ENCODE measurements around the gene RXRB.

RXRB gene

DNA sequence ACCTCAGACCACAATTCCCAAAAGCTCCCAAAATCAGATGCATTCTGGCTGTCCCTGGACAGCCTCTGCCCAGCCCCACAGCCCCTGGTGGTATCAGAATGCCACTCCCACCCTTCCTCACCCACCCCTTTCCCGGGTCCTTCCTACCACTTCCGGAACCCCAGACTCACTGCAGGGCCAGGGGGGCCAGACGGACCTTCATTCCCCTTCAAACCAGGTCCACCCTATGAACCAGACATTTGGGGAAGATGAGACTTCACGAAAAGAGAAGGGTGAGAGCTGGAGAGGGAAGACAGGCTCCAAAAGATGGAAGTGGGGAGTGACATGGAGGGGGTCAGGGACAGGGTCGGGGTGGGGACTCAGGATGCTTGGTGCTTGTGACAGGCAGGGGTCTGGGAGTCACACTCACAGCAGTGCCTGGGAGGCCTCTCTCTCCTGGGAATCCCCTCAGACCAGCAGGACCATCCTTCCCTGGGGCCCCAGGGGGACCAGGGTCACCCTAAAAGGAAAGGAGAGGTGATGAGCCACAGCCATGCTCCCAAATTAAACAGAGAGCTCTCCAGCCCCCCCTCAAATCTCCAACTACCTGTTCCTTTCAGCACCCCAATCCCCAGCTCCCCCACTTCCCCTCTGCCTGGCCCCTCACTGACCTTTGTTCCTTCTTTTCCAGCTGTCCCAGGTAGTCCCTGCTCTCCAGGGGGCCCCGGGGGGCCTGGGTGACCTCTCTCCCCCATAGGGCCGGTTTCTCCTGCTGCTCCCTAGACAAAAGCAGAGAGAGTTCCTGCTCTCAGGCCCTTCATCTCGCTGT lies 28.4 kb downstream of the RXRB start:
- no peaks in the 10 kb centered on the region for H3K27me3 ChIP-seq
- H3K9ac ChIP-seq: peak overlapping the region in 3 of 11 experiments; percentile 18 to 28 (median 18); a peak in 3 of 22 replicates
- H3K4me3 ChIP-seq: no peak overlapping the region
- no peaks in the 10 kb centered on the region for H3K9me3 ChIP-seq (replicated peaks in 1 of 11)
- H3K36me3 ChIP-seq: no peaks in the 10 kb centered on the region
- H3K27ac ChIP-seq: no peak overlapping the region
- peak overlapping the region in 10 of 11 experiments; percentile 11 to 93 (median 86); a peak in 16 of 22 replicates for H3K4me2 ChIP-seq
- H3K4me1 ChIP-seq: peaks cover 21 to 90% (median 82%) of the 10 kb centered on the region in 10 experiments
- no peak for TF ChIP-seq Cebpa-rat (IDR thresholded peaks at IDR 0.05)
- no peaks in the 10 kb centered on the region for H4K20me1 ChIP-seq

DNA sequence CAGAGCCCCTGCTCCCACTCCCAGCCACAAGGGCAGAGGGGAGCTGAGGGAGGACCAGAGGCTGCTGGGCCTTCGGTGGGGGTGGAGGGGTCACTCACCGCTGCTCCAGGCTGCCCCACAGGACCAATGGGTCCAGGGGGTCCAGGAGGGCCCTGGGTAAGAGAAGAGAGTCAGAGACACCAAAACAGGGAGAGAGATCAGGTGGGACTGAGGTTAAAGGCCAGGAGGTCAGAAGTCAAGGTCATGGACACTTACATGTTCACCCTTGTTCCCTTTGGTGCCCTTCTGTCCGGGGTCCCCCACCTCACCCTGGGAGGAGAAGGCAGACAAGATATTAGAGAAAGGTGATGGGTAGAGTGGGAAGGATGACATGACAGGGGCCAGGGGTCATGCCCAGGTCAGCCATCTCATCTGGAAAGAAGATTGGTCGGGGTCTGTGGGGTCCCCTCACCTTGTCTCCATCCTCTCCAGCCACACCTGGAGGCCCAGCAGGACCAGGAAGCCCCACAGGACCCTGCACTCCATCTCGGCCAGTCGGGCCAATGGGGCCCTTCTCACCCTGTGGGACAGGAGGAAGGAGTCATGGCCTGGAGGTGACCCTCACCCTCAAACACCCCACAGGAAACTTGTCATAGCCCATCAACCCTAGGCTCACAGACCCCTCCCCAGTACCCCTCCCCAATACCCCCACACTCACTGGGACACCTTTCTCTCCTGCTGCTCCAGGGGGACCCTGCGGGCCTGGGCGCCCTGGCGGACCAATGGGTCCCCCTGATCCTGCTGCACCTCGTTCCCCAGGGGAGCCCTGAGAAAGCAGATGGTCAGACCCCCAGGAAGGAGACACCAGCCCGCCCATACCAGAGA lies 29.2 kb downstream of the RXRB start:
- H4K20me1 ChIP-seq: no peaks in the 10 kb centered on the region
- no peaks in the 10 kb centered on the region for H3K36me3 ChIP-seq
- H3K4me3 ChIP-seq: no peak overlapping the region
- H3K9me3 ChIP-seq (replicated peaks in 1 of 11): no peaks in the 10 kb centered on the region
- no peak overlapping the region for H3K27ac ChIP-seq
- H3K4me1 ChIP-seq: peaks cover 21 to 81% (median 75%) of the 10 kb centered on the region in 10 experiments
- H3K27me3 ChIP-seq: no peaks in the 10 kb centered on the region
- H3K9ac ChIP-seq: no peak overlapping the region
- TF ChIP-seq Cebpa-rat (IDR thresholded peaks at IDR 0.05): no peak
- peak overlapping the region in 9 of 11 experiments; percentile 15 to 93 (median 86); a peak in 17 of 22 replicates for H3K4me2 ChIP-seq

DNA sequence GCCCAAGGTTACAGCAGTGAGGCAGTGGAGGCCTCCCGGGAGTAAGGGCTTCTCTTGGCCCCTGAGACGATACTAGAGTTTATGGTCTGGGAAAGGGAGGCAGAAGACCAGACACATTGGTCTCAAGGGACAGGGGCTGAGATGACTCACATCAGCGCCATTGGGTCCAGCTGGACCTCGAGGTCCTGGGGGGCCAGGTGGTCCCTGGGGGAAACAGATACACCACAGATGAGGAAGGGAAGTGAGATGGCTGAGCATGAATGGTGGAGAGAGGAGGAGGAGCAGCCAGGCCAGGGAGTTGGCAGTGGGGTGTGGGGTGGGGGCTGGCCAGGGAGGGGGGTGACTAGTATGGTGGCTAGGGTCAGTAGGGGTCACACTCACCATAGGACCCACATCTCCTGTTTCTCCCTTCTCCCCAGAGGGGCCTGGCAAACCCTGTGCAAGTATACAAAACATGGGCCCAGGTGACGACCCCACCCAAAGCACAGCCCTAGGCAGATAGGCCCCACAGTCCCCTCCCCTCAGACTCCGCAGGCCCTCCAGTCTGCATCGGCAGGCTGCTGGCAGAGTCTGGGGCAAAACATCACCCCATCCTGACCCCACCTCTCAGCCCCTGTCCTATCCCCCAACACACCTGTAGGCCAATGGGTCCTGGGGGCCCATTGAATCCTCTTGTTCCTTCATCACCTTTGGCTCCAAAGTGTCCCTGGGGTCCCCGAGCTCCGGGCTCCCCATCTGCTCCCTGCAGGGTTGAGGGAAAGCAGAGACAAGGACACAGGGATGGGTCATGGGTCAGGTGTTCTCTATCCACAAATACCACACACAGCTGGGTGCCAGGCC lies 30.1 kb downstream of the RXRB start:
- Histone ChIP-seq H3K4me3 (no peak overlapping the region), H3K9me3 (replicated peaks in 1 of 11) (no peaks in the 10 kb centered on the region), H3K9ac (no peak overlapping the region), H3K4me1 (peaks cover 21 to 75% (median 71%) of the 10 kb centered on the region in 10 experiments), H3K27ac (peak overlapping the region in 1 of 11 experiments; percentile 4; a peak in 1 of 22 replicates), H4K20me1 (no peaks in the 10 kb centered on the region), H3K4me2 (peak overlapping the region in 9 of 11 experiments; percentile 15 to 93 (median 86); a peak in 17 of 22 replicates), H3K27me3 (no peaks in the 10 kb centered on the region), H3K36me3 (no peaks in the 10 kb centered on the region)
- TF ChIP-seq Cebpa-rat (IDR thresholded peaks at IDR 0.05): no peak

DNA sequence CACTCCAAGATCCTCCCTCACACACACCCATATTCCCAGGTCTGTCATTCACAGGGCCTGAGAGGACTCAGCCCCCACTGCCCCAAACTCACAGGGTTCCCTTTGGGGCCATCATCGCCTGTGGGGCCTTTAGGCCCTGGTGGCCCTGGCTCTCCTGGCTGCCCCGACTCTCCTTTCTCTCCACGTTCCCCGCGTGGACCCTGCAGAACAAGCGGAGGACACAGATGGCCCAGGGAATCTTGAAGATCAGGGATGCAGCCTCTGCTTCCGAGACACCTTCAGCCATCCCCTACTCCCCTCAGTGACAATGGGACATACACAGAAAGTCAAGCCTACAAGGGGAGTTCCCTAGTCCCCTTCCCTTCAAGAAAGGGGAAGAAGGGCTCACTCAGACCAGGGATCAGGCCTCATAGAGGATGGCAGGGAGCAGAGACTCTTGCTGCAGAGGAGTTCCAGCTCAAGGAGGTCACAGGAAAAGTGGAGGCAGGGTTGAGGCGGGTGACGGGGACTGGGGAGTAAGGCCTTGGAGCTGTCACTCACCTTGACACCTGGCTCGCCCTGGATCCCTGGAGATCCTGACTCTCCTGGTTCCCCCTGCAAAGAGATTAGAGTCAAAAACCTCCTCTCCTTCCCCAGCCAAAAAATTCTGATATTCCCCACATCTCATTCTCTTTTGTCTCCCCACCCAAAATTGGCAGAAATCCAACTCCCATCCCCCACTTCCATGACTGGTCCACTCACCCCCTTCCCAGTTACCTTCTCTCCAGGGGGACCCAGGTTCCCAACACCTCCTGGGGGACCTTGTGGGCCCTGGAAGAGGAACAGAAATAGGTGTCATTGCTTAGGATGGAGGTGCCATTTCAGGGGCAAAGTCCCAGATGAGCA lies 30.9 kb downstream of the RXRB start:
- Histone ChIP-seq H3K27me3 (no peaks in the 10 kb centered on the region), H3K4me3 (no peak overlapping the region), H4K20me1 (no peaks in the 10 kb centered on the region), H3K27ac (peak overlapping the region in 1 of 11 experiments; percentile 4; a peak in 1 of 22 replicates), H3K9ac (no peak overlapping the region), H3K9me3 (replicated peaks in 1 of 11) (no peaks in the 10 kb centered on the region), H3K4me2 (peak overlapping the region in 9 of 11 experiments; percentile 7 to 93 (median 86); a peak in 17 of 22 replicates), H3K36me3 (no peaks in the 10 kb centered on the region), H3K4me1 (peaks cover 21 to 66% (median 63%) of the 10 kb centered on the region in 10 experiments)
- no peak for TF ChIP-seq Cebpa-rat (IDR thresholded peaks at IDR 0.05)

DNA sequence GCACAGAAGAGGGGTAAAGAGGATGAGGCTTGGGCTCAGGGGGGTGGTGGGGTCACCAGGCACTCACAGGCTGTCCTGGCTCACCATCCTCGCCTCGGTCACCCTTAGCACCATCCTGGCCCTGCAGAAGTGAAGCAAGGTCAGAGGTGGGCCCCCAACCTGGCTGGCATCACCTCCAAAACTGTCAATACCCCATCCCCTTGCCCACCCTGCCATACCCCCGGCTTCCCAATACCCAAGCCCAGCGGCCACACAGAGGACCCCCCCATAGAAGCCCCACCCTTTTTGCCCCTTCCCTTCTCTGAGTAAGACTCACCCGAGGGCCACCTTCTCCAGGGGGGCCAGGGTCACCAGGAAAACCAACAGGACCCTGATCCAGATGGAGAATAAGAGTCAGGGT lies 31.8 kb downstream of the RXRB start:
- H3K4me2 ChIP-seq: peak overlapping the region in 3 of 11 experiments; percentile 6 to 50 (median 12); a peak in 3 of 22 replicates
- H3K36me3 ChIP-seq: no peaks in the 10 kb centered on the region
- no peaks in the 10 kb centered on the region for H3K9me3 ChIP-seq (replicated peaks in 1 of 11)
- H4K20me1 ChIP-seq: no peaks in the 10 kb centered on the region
- H3K27me3 ChIP-seq: no peaks in the 10 kb centered on the region
- H3K4me1 ChIP-seq: peaks cover 16 to 64% (median 54%) of the 10 kb centered on the region in 10 experiments
- no peak overlapping the region for H3K9ac ChIP-seq
- no peak for TF ChIP-seq Cebpa-rat (IDR thresholded peaks at IDR 0.05)
- H3K27ac ChIP-seq: no peak overlapping the region
- H3K4me3 ChIP-seq: no peak overlapping the region

DNA sequence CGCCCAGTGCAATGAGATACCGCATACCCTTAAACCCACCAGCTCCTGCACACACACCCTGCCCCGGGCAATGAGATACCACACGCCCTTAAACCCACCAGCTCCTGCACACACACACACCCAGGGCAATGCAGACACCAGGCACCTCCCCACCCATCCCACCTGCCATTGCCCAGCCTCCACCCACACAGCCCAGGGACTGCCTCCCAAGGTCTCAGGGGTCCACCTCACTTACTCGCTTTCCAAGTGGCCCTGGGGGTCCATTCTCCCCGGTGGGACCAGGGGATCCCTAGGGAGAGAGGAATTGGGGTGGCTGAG lies 32.2 kb downstream of the RXRB start:
- no peak for TF ChIP-seq Cebpa-rat (IDR thresholded peaks at IDR 0.05)

DNA sequence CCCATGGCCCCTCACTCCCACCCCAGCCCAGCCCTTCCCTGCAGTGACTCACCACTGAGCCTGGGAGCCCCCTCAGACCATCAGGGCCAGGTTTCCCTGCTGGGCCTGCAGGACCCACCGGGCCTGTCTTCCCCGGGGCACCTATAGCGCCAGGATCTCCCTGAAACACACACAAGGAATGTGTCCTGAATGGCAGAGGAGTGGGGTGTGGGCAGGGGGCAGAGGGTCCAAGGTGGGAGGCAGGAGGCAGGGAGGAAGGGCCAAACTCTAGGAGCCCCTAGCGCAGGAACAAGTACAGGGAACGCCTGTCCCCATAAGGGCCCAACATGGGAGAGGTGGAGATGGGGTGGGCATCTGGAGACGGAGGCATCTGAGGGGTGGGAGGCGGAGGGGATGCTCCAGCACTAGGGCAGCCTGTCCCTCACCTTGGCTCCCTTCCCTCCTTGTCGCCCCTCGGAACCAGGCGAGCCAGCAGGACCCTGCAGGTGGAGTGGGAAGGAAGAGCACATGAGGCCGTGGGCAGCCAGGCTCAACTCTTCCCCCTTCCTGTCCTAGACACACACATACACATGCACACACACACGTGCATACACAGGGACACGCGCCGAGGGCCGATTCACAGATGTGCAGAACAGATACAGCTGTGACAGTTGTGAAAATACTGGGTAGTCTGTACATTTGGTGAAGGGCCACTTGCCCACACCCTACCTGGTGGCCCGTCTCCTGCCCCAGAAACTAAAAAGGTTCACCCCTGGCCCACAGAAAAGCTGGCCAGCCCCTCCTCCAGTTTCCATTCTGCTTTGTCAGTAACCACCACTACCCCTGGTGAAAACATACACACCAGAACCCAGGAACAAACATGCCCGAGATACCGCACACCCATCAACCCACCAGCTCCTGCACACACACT lies 32.8 kb downstream of the RXRB start:
- Histone ChIP-seq H3K27ac (no peak overlapping the region), H3K4me1 (peaks cover 8 to 56% (median 45%) of the 10 kb centered on the region in 10 experiments), H3K36me3 (no peaks in the 10 kb centered on the region), H3K4me3 (no peak overlapping the region), H3K27me3 (no peaks in the 10 kb centered on the region), H3K9me3 (replicated peaks in 1 of 11) (no peaks in the 10 kb centered on the region), H4K20me1 (no peaks in the 10 kb centered on the region), H3K4me2 (peak overlapping the region in 6 of 11 experiments; percentile 6 to 50 (median 20); a peak in 8 of 22 replicates), H3K9ac (no peak overlapping the region; a peak in 1 of 22 replicates)
- no peak for TF ChIP-seq Cebpa-rat (IDR thresholded peaks at IDR 0.05)

More for the DNA sequence above, 32.2 kb downstream of the RXRB start:
- H3K9me3 ChIP-seq (replicated peaks in 1 of 11): no peaks in the 10 kb centered on the region
- H3K27me3 ChIP-seq: no peaks in the 10 kb centered on the region
- H4K20me1 ChIP-seq: no peaks in the 10 kb centered on the region
- H3K36me3 ChIP-seq: no peaks in the 10 kb centered on the region
- peaks cover 12 to 60% (median 50%) of the 10 kb centered on the region in 10 experiments for H3K4me1 ChIP-seq
- no peak overlapping the region for H3K27ac ChIP-seq
- no peak overlapping the region for H3K4me3 ChIP-seq
- H3K9ac ChIP-seq: no peak overlapping the region
- peak overlapping the region in 6 of 11 experiments; percentile 6 to 50 (median 20); a peak in 8 of 22 replicates for H3K4me2 ChIP-seq

Data from BLaER1 treated with 17β-estradiol and CSF1 and Interleukin-3, amounts not matched to agents 10 nM and 100 nM (cell line).